GM23248 (cell line): ENCODE measurements around the gene SPDYA. TPM values are rescaled to one million over a fixed set of nuclear protein-coding genes. Genes with fewer than 3 reads are reported as not detected.

Experiments used
- DNase-seq: peaks from one replicate; pipeline ENCODE4 v3.0.0-alpha.2; 2015
- H2AFZ ChIP-seq: fragments of 200-600 bp; sonication (generic); 2 replicates; pipeline ENCODE4 v1.6.1; 2016; ENCODE audit warnings: antibody characterized with exemption
- H3F3A ChIP-seq: fragments of 200-600 bp; sonication (generic); 2 replicates; pipeline ENCODE4 v1.6.1; 2016; ENCODE audit warnings: mild to moderate bottlenecking, antibody characterized with exemption, mixed run types; ENCODE audit not compliant: insufficient read depth
- H3K27ac ChIP-seq: fragments of 200-600 bp; sonication (generic); 2 replicates; pipeline ENCODE4 v1.5.1; 2016; ENCODE audit warnings: mild to moderate bottlenecking
- H3K27me3 ChIP-seq: fragments of 200-600 bp; sonication (generic); replicated peaks from 2 replicates; pipeline ENCODE4 v1.6.1; 2016; ENCODE audit warnings: mild to moderate bottlenecking; ENCODE audit not compliant: insufficient read depth
- H3K36me3 ChIP-seq: fragments of 200-600 bp; sonication (generic); 2 replicates; pipeline ENCODE4 v1.6.1; 2016; ENCODE audit warnings: low read depth, mild to moderate bottlenecking
- H3K4me1 ChIP-seq: fragments of 200-600 bp; sonication (generic); 2 replicates; pipeline ENCODE4 v1.6.1; 2016; ENCODE audit warnings: mild to moderate bottlenecking; ENCODE audit not compliant: insufficient read depth
- H3K4me2 ChIP-seq: fragments of 200-600 bp; sonication (generic); one replicate; pipeline ENCODE4 v1.6.1; 2016; ENCODE audit warnings: mild to moderate bottlenecking; ENCODE audit not compliant: unreplicated experiment
- H3K4me3 ChIP-seq: fragments of 200-600 bp; sonication (generic); 2 replicates; pipeline ENCODE4 v1.5.1; 2016; ENCODE audit warnings: mild to moderate bottlenecking
- H3K79me2 ChIP-seq: fragments of 200-600 bp; sonication (generic); 2 replicates; pipeline ENCODE4 v1.6.1; 2016; ENCODE audit warnings: mild to moderate bottlenecking; ENCODE audit not compliant: insufficient read depth
- H3K9ac ChIP-seq: fragments of 200-600 bp; sonication (generic); 2 replicates; pipeline ENCODE4 v1.6.1; 2016; ENCODE audit warnings: mild to moderate bottlenecking
- H3K9me2 ChIP-seq: fragments of 200-600 bp; sonication (generic); 2 replicates; pipeline ENCODE4 v1.6.1; 2016; ENCODE audit warnings: mixed run types, mild to moderate bottlenecking, moderate library complexity; ENCODE audit not compliant: insufficient read depth
- H3K9me3 ChIP-seq: fragments of 200-600 bp; sonication (generic); one replicate; pipeline ENCODE4 v1.6.1; 2017; ENCODE audit warnings: low read depth
- H4K20me1 ChIP-seq: fragments of 200-600 bp; sonication (generic); 2 replicates; pipeline ENCODE4 v1.6.0; 2016; ENCODE audit not compliant: insufficient read depth
- EZH2 ChIP-seq: fragments of 200-600 bp; sonication (generic); IDR thresholded peaks from 2 replicates; pipeline ENCODE4 v1.6.1; 2018; ENCODE audit warnings: antibody characterized with exemption, mild to moderate bottlenecking; ENCODE audit not compliant: insufficient read depth, poor library complexity, severe bottlenecking
- EZH2phosphoT487 ChIP-seq: fragments of 200-600 bp; sonication (generic); IDR thresholded peaks from 2 replicates; pipeline ENCODE4 v1.6.1; 2018; ENCODE audit warnings: antibody characterized with exemption, moderate library complexity, mild to moderate bottlenecking, low read depth; ENCODE audit not compliant: insufficient read depth
- WGBS, 2 experiments: methylation state at CpG; one replicate each; pipeline ENCODE4 v1.1.6; 2015 to 2017; ENCODE audit warnings: low lambda C conversion rate in 2 of 2, low coverage in 1 of 2; ENCODE audit errors: missing lambda C conversion rate in 2 of 2; 5-methylcytosine and 5-hydroxymethylcytosine counted together
- in situ Hi-C: fragments of 300-500 bp; cut with MboI; formaldehyde crosslinking; loops from 2 replicates; pipeline ENCODE4 v1.15.0; 2020
- polyA plus RNA-seq: library from polyadenylated mRNA; unstranded; fragments of >200 nt; fragmentation: Nextera tagmentation; extraction: Ambion mirVana; gene quantifications from 2 replicates; pipeline ENCODE4 v1.2.1, GENCODE V29; 2016
- total RNA-seq: library from RNA; depleted of rRNA; stranded (reverse); fragments of >200 nt; shearing (Covaris generic); gene quantifications from 2 replicates; pipeline ENCODE4 v1.2.3, GENCODE V29; 2014

The SPDYA gene
- total and polyA plus RNA-seq, 2 experiments from 2014 or later = 1.2 TPM; not detected in 1

- Histone ChIP-seq H3K27ac (no peak overlapping the region), H3K9me2 (no peaks in the 10 kb centered on the region), H3K4me2 (no peak overlapping the region), H4K20me1 (no peaks in the 10 kb centered on the region), H3K4me3 (no peak overlapping the region), H3K9ac (no peak overlapping the region), H3K36me3 (no peaks in the 10 kb centered on the region; the same call in 1 of the 2 replicates), H2AFZ (no peak overlapping the region), H3K9me3 (no peaks in the 10 kb centered on the region), H3K27me3 (no peaks in the 10 kb centered on the region), H3K4me1 (no peaks in the 10 kb centered on the region), H3F3A (no peaks in the 10 kb centered on the region), H3K79me2 (no peaks in the 10 kb centered on the region)
- in situ Hi-C loops = no loop called here
- WGBS, 2 experiments = 94 to 100% methylated on average over 1 of the region's 1 CpG
- TF ChIP-seq EZH2phosphoT487 (no peak), EZH2 (no peak)
- no peak for DNase-seq
These were observed 44.6 kb downstream of the SPDYA start for GRCh38 chr2:28855193-28855592.

- in situ Hi-C loops = no loop called here
- H4K20me1 ChIP-seq = no peaks in the 10 kb centered on the region
- H2AFZ ChIP-seq = no peak overlapping the region
- DNase-seq = no peak
- H3K9ac ChIP-seq = no peak overlapping the region
- H3K9me2 ChIP-seq = no peaks in the 10 kb centered on the region
- H3K27ac ChIP-seq = no peak overlapping the region
- H3K4me1 ChIP-seq = no peaks in the 10 kb centered on the region
- no peaks in the 10 kb centered on the region for H3K79me2 ChIP-seq
- TF ChIP-seq EZH2 = no peak
- TF ChIP-seq EZH2phosphoT487 = no peak
- H3K4me3 ChIP-seq = no peak overlapping the region
- H3K9me3 ChIP-seq = no peaks in the 10 kb centered on the region
- peaks cover 5% of the 10 kb centered on the region for H3K36me3 ChIP-seq
- H3F3A ChIP-seq = no peaks in the 10 kb centered on the region
- no peak overlapping the region for H3K4me2 ChIP-seq
- H3K27me3 ChIP-seq = no peaks in the 10 kb centered on the region
These were observed 45.3 kb downstream of the SPDYA start for GRCh38 chr2:28855977-28856376.

- 0 out of 2 replicates have a peak, but pooled peaks cover 5% of the 10 kb centered on the region for H3F3A ChIP-seq
- peak overlapping the region; percentile 97 for H3K4me3 ChIP-seq
- peaks cover 58% of the 10 kb centered on the region for H3K79me2 ChIP-seq
- no peak overlapping the region for H3K27ac ChIP-seq
- TF ChIP-seq EZH2phosphoT487 (no peak), EZH2 (no peak)
- H3K4me2 ChIP-seq = peak overlapping the region; percentile 94
- H3K36me3 ChIP-seq = 0 out of 2 replicates have a peak, but pooled peaks cover 2% of the 10 kb centered on the region
- H3K9me3 ChIP-seq = no peaks in the 10 kb centered on the region
- H2AFZ ChIP-seq = no peak overlapping the region
- 68 to 70% methylated on average over 12 of the region's 12 CpGs for WGBS, 2 experiments
- H4K20me1 ChIP-seq = no peaks in the 10 kb centered on the region
- DNase-seq = peak; percentile 10
- no peaks in the 10 kb centered on the region for H3K27me3 ChIP-seq
- H3K4me1 ChIP-seq = peaks cover 19% of the 10 kb centered on the region
- H3K9ac ChIP-seq = peak overlapping the region; percentile 95
- H3K9me2 ChIP-seq = no peaks in the 10 kb centered on the region
- in situ Hi-C loops = no loop called here
These were observed 58.0 kb downstream of the SPDYA start for GRCh38 chr2:28868611-28869010.

- DNase-seq = peak; percentile 79
- Histone ChIP-seq H3K4me3 (peak overlapping the region; percentile 97), H3K36me3 (no peaks in the 10 kb centered on the region), H3F3A (0 out of 2 replicates have a peak, but pooled peaks cover 5% of the 10 kb centered on the region), H3K27ac (peak overlapping the region; percentile 76), H3K4me1 (peaks cover 19% of the 10 kb centered on the region), H3K9me2 (no peaks in the 10 kb centered on the region), H3K27me3 (no peaks in the 10 kb centered on the region), H2AFZ (peak overlapping the region; percentile 96), H4K20me1 (no peaks in the 10 kb centered on the region), H3K79me2 (peaks cover 52% of the 10 kb centered on the region), H3K9ac (peak overlapping the region; percentile 95), H3K4me2 (peak overlapping the region; percentile 94), H3K9me3 (no peaks in the 10 kb centered on the region)
- in situ Hi-C loops = no loop called here
- WGBS, 2 experiments = 1 to 2% methylated on average over 29 of the region's 29 CpGs
- TF ChIP-seq EZH2 = no peak
- no peak for TF ChIP-seq EZH2phosphoT487
These were observed 59.0 kb downstream of the SPDYA start for GRCh38 chr2:28869494-28870145.
